Lower lobe of right lung (tissue), 2 donors: ENCODE results near the gene UBE2R2. TPM values are rescaled to one million over a fixed set of nuclear protein-coding genes. Genes with fewer than 3 reads are reported as not detected.

ENCODE experiments used
- ATAC-seq, 2 donors: fragments of 200-7000 bp; cut with Tn5 transposase; one replicate each; pipeline ENCODE4 v1.9.1; 2020 to 2022; ENCODE audit warnings: mild to moderate bottlenecking in 2 of 2, moderate library complexity in 2 of 2
- DNase-seq: peaks from one replicate; pipeline ENCODE4 v3.0.0-alpha.2; 2020
- H3K27ac ChIP-seq: fragments of 200-600 bp; one replicate; pipeline ENCODE4 v1.8.0; 2022
- H3K27me3 ChIP-seq: fragments of 200-600 bp; one replicate; pipeline ENCODE4 v1.8.0; 2022; ENCODE audit warnings: low read depth
- H3K36me3 ChIP-seq: fragments of 200-600 bp; one replicate; pipeline ENCODE4 v1.8.0; 2022; ENCODE audit warnings: mild to moderate bottlenecking
- H3K4me1 ChIP-seq: fragments of 200-600 bp; one replicate; pipeline ENCODE4 v1.8.0; 2022
- H3K4me3 ChIP-seq: fragments of 200-600 bp; one replicate; pipeline ENCODE4 v1.8.0; 2022; ENCODE audit warnings: mild to moderate bottlenecking
- H3K9me3 ChIP-seq: fragments of 200-600 bp; one replicate; pipeline ENCODE4 v1.8.0; 2022
- intact Hi-C: fragments of 100-400 bp; cut with DNase I; formaldehyde crosslinking; loops from one replicate; pipeline ENCODE4 v1.11.0; 2022
- total RNA-seq: library from RNA; stranded (reverse); fragmentation: NEBNext Ultra II Directional; extraction: Animal tissue kit (Norgen Biotek cat#: 25700); gene quantifications from one replicate; pipeline ENCODE4 v1.2.1, GENCODE V29; 2021
- TF ChIP-seq, protein P1 (sequence below): fragments of 200-600 bp; IDR thresholded peaks from one replicate; pipeline ENCODE4 v1.8.0; 2022; ENCODE audit warnings: antibody characterized with exemption, mild to moderate bottlenecking
- donor health status: DM: no; HTN: yes; CAD: no; lungs with severe emphysema.

Gene UBE2R2
- total RNA-seq, 1 donor from 2014 or later: 39.8 TPM

DNA sequence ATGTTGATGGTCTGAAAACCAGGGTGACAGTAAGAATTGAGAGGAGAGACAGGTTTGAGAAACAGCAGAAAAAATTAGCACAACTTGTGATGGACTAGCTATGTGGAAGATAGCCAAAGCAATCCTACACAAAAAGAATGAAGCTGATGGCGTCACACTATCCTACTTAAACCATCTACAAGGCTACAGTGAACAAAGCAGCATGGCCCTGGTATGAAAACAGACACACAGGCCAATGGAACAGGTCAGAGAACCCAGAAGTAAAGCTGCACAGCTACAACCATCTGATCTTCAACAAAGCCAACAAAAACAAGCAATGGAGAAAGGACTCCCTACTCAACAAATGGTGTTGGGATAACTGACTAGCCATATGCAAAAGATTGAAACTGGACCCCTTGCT lies 7.5 kb upstream of the UBE2R2 start:
- Histone ChIP-seq H3K36me3 (no peaks in the 10 kb centered on the region), H3K4me3 (no peak overlapping the region), H3K27ac (no peak overlapping the region), H3K4me1 (peaks cover 13% of the 10 kb centered on the region), H3K27me3 (no peaks in the 10 kb centered on the region), H3K9me3 (no peaks in the 10 kb centered on the region)
- no peak for ATAC-seq
- TF ChIP-seq, protein P1, sequence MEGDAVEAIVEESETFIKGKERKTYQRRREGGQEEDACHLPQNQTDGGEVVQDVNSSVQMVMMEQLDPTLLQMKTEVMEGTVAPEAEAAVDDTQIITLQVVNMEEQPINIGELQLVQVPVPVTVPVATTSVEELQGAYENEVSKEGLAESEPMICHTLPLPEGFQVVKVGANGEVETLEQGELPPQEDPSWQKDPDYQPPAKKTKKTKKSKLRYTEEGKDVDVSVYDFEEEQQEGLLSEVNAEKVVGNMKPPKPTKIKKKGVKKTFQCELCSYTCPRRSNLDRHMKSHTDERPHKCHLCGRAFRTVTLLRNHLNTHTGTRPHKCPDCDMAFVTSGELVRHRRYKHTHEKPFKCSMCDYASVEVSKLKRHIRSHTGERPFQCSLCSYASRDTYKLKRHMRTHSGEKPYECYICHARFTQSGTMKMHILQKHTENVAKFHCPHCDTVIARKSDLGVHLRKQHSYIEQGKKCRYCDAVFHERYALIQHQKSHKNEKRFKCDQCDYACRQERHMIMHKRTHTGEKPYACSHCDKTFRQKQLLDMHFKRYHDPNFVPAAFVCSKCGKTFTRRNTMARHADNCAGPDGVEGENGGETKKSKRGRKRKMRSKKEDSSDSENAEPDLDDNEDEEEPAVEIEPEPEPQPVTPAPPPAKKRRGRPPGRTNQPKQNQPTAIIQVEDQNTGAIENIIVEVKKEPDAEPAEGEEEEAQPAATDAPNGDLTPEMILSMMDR: no peak
- intact Hi-C loops: no loop called here
- no peak for DNase-seq

DNA sequence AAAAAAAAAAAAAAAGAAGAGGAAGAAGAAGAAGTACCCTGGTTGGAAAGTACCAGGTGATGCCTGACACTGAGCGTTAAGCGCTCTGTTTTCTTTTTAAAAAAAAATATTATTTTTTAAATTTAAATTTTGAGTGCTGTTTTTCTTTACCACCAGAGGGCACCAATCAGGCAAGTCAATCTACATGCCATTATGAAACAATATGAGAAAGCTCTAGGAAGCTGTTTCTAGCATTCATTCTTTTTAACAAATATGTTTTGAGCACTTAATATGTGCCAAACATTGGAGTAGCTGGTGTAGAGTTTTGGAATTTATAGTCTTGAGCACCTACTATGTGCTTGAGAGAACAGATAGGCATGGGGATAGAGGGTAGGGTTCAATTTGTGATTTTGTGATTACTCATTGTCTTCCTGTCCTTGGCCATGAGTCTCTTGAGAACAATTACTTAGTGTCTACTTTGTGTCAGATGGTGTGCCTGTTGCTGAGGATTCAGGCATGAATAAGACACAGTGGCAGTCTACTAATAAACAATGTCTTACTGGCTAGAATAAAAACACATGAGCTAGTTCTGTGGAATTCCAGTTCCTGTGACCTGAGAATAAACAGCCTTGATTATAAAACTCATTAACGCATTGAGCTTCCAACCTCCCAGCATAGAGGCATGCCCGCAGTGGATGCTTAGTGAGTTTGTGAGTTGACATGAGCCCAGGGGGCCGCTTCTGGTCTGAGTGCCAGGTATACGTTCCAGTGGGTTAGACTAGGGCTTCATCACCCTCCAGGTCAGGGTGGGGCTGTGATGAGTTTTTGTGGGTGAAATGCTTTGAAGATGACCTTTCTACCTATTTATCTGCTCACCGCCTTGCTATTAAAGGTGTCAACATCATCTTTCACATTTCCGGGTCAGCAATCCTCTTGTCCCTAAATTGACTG lies 3.0 kb upstream of the UBE2R2 start:
- Histone ChIP-seq H3K4me1 (peaks cover 33% of the 10 kb centered on the region), H3K9me3 (no peaks in the 10 kb centered on the region), H3K27ac (peak overlapping the region; percentile 98), H3K4me3 (no peak overlapping the region), H3K36me3 (no peaks in the 10 kb centered on the region), H3K27me3 (no peaks in the 10 kb centered on the region)
- DNase-seq: no peak
- TF ChIP-seq, protein P1: peak; percentile 71
- intact Hi-C loops: no loop called here
- no peak for ATAC-seq

DNA sequence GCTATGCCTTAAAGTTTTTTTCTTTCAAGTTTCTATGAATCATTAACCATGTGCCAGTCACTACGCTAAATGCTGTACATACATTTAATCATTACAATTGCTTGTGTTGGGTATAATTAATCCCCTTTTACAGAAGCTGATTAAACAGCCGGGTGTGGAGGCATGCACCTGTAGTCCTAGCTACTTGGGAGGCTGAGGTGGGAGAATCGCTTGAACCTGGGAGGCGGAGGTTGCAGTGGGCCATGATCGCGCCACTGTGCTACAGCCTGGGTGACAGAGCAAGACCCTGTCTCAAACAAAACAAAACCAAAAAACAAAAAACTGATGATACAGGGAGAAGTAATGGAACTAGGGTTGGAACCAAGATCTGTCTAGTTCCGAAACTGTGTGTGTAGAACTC lies 1.2 kb upstream of the UBE2R2 start:
- intact Hi-C loops: no loop called here
- ATAC-seq (no peak), DNase-seq (no peak)
- Histone ChIP-seq H3K36me3 (no peaks in the 10 kb centered on the region), H3K27me3 (no peaks in the 10 kb centered on the region), H3K9me3 (no peaks in the 10 kb centered on the region), H3K4me3 (no peak overlapping the region), H3K4me1 (peaks cover 51% of the 10 kb centered on the region), H3K27ac (peak overlapping the region; percentile 98)
- TF ChIP-seq, protein P1: no peak

- H3K27me3 ChIP-seq: no peaks in the 10 kb centered on the region
- peak overlapping the region; percentile 98 for H3K27ac ChIP-seq
- peaks cover 56% of the 10 kb centered on the region for H3K4me1 ChIP-seq
- ATAC-seq: peak; percentile 58 to 62
- H3K36me3 ChIP-seq: no peaks in the 10 kb centered on the region
- peak; percentile 74 for DNase-seq
- TF ChIP-seq, protein P1: peak; percentile 26
- H3K4me3 ChIP-seq: peak overlapping the region; percentile 89
- intact Hi-C loops: no loop called here
- H3K9me3 ChIP-seq: no peaks in the 10 kb centered on the region
These were observed 587 bp downstream of the UBE2R2 start for GRCh38 chr9:33817327-33818166.

DNA sequence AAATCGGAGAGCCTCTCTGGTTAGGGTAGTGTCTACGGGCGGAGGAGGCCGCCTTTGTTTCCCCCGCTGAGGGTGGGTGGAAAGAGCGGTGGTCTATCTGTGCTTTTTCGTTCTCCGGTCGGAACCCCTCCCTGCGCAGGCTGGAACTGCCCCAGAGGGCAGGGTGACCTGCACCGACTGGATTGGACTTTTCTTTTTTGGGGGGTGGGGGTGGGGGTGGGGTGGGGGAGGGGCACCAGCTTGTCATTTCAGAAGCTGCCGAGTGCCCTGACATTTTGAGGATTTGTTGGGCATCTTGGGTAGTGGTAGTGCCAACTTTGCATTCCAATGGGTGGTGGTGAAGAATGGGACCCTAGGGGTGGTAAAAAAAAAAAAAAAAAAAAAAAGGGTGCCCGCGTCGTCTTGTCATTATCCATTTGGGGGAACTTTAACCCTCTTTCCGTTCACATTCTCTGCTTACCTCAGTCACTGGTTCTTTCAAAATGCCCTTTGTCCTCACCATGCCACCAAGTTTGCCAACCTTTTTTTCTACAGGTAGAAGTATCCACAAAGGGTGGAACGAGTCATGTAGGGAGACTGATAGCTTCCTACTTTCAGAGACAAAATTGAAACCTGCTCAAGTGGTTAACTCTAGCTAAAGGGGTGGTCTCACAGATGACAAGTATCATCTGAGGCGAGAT lies 1.3 kb downstream of the UBE2R2 start:
- no peaks in the 10 kb centered on the region for H3K27me3 ChIP-seq
- peak overlapping the region; percentile 98 for H3K27ac ChIP-seq
- H3K9me3 ChIP-seq: no peaks in the 10 kb centered on the region
- no peak for ATAC-seq
- no peak for DNase-seq
- intact Hi-C loops: no loop called here
- H3K4me1 ChIP-seq: peaks cover 55% of the 10 kb centered on the region
- peak overlapping the region; percentile 89 for H3K4me3 ChIP-seq
- no peaks in the 10 kb centered on the region for H3K36me3 ChIP-seq
- TF ChIP-seq, protein P1: no peak
